CD4-positive, alpha-beta T cell treated with Interleukin-15 for 1 hour (primary cell): Measurements from ENCODE around the gene MVB12B.

ENCODE experiments used
- DNase-seq: peaks from one replicate; pipeline ENCODE4 v3.0.0-alpha.2; 2020

The MVB12B gene

GRCh38 chr9:126436545-126437267 is 110.1 kb downstream of the MVB12B start:
- DNase-seq = no peak

DNA sequence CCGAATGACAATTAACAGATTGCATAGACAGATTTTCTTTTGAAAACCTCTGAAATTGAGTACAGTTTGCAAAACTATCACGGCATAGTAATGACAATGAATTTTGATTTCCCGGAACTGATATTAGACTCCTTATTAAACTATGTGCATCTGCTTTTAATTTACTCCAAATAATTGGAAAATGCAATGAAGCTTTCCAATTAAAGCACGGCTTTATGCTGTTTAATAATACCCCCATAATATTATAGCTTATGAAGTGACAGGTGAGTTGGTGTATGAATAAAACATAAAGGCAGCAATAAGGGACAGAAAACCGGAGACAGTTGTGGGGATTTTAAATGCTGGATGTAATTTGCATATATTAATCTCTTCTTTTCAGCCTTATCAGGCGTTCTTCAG is 110.6 kb downstream of the MVB12B start:
- DNase-seq = no peak

DNA sequence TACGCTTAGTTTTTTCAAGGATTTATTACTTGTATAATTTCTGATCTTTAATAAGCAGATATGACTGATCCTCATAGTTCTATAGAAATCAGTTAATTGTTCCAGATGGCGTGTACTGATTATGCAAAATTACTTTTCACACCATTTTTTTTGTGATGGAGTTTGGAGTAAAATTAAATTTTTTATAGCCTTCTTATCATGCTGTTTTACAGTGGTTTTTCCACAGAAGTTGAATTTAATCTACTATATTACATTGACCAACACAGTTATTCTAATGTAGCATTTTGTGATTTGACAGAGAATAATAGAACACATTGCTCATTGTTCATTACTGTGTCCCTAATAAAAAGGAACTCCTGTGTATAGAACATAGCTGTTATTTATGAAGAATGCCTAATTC is 111.1 kb downstream of the MVB12B start:
- DNase-seq = no peak

- no peak for DNase-seq
These were observed 112.2 kb downstream of the MVB12B start for GRCh38 chr9:126438741-126439401.

GRCh38 chr9:126439402-126439765 is 112.8 kb downstream of the MVB12B start:
- DNase-seq = no peak

DNA sequence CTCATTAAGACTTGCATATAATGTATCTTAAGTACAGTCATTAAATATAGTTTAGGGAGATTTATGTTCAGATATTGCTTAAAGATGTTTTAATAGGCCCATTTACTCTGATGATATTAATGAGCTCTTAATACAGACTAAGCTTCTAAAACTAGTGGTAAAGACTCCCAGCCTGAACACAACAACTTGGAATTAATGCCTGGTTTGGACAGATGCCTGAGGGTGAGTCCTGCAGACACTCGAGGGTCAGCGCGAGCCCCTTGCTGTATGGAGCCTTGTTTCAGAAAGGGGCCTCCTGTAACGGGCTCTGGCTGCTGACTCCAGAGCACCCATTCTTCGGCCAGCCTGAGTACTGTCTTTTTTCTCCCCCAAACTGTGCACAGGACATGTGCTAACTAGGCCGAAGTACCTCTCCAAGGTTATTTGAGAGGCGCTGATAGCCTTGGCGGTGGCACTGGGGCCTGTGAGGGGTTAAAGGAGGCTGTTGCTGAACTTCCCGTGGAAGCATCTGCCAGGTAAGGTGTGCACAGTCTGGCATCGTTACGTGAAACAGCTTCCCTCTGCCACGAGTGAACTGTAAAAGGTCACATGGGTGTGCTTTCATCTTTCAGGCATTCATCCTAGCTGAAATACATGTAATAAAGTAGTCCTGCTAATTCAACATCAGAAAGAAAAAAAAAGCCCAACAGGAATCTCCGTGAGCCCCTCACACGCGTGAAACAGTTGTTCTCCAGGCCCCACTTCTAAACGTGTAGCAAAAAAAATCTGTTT is 113.4 kb downstream of the MVB12B start:
- DNase-seq = no peak

GRCh38 chr9:126440940-126441339 is 114.3 kb downstream of the MVB12B start:
- no peak for DNase-seq

- no peak for DNase-seq
These were observed 116.0 kb downstream of the MVB12B start for GRCh38 chr9:126442636-126443035.

- no peak for DNase-seq
These were observed 116.5 kb downstream of the MVB12B start for GRCh38 chr9:126443144-126443543.

GRCh38 chr9:126448136-126448535 is 121.5 kb downstream of the MVB12B start:
- DNase-seq = no peak

DNA sequence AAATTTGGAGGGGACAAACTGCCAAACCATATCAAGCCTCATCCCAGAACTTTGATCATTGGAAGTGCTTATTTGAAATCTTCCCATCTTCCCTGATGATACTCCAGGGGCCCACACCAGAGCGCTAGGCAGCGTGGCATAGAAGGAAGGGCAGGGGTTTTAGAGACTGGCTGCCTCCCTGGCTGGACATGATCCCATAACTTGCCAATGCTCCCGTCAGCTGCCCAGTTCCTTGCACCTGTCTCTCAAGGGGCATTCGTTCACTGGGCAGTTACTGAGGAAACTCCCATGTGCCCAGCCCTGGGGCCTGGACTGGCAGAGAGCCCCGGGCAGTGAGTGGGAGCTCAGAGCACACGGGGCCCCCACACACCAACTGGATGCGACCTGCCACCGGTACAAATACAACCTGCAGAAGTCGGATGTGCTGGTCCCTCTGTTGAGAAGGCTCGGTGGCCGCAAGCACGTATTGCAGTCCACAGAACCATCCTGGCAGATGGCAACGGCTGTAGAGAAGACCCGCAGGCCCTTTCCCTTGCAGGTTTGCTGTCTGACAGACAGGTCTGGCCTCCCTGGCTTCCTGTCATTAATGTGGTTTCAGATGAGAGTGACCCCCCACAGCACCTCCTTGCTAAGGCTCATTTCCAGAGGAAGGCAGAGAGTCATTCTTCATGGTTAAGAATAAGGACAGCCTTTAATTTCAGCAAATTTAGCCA is 122.4 kb downstream of the MVB12B start:
- DNase-seq = no peak

GRCh38 chr9:126449725-126450667 is 123.4 kb downstream of the MVB12B start:
- DNase-seq = no peak

- no peak for DNase-seq
These were observed 124.1 kb downstream of the MVB12B start for GRCh38 chr9:126450668-126451205.

DNA sequence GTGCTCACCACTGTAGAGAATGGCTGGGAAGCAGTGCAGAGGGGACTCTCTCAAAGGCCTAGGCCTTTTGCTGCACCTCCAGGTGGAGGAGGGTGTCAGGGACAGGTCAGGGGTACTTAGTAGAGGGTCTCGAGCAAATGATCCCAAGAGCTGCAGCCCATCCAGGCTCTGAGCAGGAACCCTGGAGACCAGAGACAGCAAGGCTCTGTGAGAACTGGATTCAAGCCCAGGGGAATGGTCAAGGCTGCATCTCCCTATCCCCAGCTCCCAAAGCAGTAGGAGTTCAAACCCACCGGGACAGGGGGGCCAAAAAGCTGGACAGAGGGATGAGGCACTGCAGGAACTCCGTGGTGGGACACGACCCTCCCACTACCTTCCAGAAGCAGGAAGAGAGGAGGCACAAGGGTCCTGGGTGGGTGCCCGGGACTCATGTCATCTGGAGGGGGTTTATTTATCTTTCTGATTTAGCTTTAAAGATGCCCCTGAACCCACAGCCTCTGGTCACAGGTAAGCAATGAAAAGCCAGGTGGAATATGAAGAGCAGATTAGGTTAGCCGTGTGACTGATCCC is 124.8 kb downstream of the MVB12B start:
- no peak for DNase-seq

- no peak for DNase-seq
These were observed 125.5 kb downstream of the MVB12B start for GRCh38 chr9:126452106-126452505.

DNA sequence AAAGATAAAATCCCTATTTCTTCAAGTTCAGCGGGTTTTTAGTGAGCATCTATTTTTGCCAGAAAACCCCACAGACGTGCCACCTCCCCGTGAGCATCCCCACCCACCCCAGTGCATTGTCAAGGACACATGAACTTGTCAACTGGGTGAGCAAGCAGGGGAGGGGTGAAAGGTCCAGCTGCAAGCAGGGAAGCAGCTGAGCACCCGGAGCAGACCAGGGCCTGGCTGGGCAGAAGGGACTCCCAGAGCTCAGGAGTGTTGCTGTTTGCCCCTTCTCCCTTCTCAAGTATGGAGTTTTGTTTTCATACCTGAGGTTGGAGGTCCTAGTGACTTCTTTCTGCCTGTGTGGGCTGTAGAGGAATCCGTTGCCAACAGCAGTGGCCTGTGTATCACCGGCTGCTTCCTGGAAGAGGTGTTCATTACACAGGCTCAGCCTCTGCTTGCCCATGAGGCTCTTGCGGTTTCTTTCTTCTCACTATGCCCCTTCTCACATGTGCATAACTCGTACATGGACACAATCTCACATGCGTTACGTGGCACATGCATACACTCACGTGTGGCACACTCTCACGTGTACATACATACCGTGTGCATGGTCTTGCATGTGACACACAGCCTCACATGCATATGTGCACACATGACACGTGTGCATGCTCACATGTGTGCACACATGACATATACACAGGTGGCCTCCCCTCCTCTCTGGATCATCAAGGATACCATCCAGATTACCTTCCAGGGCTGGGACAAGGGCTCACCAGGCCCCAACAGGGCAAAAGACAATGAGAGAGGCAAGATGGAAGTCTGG is 126.7 kb downstream of the MVB12B start:
- no peak for DNase-seq

GRCh38 chr9:126454215-126454614 is 127.6 kb downstream of the MVB12B start:
- DNase-seq = no peak

DNA sequence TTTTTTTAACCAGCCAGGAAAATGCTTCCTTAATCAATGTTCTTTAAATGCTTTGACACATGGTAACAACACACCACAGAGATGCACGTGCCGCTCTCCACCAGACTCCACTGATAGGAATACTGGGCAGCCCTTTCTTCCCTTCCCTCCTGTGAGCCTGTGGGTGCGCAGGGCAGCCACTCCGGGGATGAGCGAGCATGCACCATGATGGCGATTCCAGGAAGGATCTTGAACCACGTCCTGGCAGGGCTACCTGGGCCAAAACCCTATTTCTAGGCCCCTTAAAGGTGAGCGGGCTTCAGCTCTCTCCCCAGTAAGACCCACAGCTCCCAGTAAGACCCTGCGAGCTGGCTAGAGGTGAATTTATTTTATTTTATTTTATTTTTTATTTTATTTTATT is 128.2 kb downstream of the MVB12B start:
- no peak for DNase-seq

GRCh38 chr9:126456441-126457174 is 130.0 kb downstream of the MVB12B start:
- no peak for DNase-seq

DNA sequence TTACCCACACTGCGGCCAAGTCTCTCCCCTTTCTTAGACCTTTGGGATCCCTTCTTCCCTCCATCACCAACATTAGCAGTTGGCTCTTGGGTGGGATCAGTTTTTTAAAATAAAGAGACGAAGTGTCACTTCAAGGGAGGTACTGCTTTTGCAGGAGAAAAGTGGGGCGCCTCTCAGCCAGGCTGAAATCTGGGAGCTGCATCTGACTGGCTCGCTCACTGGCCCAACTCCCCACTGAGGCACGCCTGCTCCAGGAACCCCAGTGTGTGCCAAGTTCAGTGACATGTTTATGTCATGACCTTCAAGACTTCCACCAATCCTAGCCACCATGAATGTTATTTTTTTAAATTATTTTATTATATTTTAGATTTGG is 130.5 kb downstream of the MVB12B start:
- DNase-seq = no peak
